ENCODE measurements around the gene EN1. TPM values are rescaled to one million over a fixed set of nuclear protein-coding genes. Genes with fewer than 3 reads are reported as not detected.

Gene EN1
- total RNA-seq, 1 donor from 2014 or later: not detected

- DNase-seq: no peak
- no peak for ATAC-seq (ENCODE audit: poor library complexity)
- intact Hi-C loops (cut with DNase I): no loop called here
These were observed 13.6 kb downstream of the EN1 start for GRCh38 chr2:118833716-118834439.

GRCh38 chr2:118832791-118833715, 14.4 kb downstream of the EN1 start:
- no peak for DNase-seq

GRCh38 chr2:118832071-118832790, 15.2 kb downstream of the EN1 start:
- DNase-seq (no peak), ATAC-seq (ENCODE audit: poor library complexity) (no peak)
- intact Hi-C loops (cut with DNase I): no loop called here

More at GRCh38 chr2:118832791-118833715, 14.4 kb downstream of the EN1 start:
- intact Hi-C loops (cut with DNase I): no loop called here
- no peak for ATAC-seq (ENCODE audit: poor library complexity)

GRCh38 chr2:118830881-118831280, 16.6 kb downstream of the EN1 start:
- DNase-seq (no peak), ATAC-seq (ENCODE audit: poor library complexity) (no peak)
- intact Hi-C loops (cut with DNase I): no loop called here

GRCh38 chr2:118830118-118830517, 17.3 kb downstream of the EN1 start:
- intact Hi-C loops (cut with DNase I): no loop called here
- DNase-seq: no peak
- no peak for ATAC-seq (ENCODE audit: poor library complexity)

- DNase-seq (no peak), ATAC-seq (ENCODE audit: poor library complexity) (no peak)
- intact Hi-C loops (cut with DNase I): no loop called here
These were observed 21.4 kb downstream of the EN1 start for GRCh38 chr2:118826093-118826492.

GRCh38 chr2:118823633-118824032, 23.8 kb downstream of the EN1 start:
- ATAC-seq (ENCODE audit: poor library complexity): no peak
- no peak for DNase-seq
- intact Hi-C loops (cut with DNase I): no loop called here

- intact Hi-C loops (cut with DNase I): no loop called here
- ATAC-seq (ENCODE audit: poor library complexity) (no peak), DNase-seq (no peak)
These were observed 24.9 kb downstream of the EN1 start for GRCh38 chr2:118822572-118822971.

GRCh38 chr2:118822015-118822414, 25.4 kb downstream of the EN1 start:
- intact Hi-C loops (cut with DNase I): no loop called here
- no peak for ATAC-seq (ENCODE audit: poor library complexity)
- no peak for DNase-seq

GRCh38 chr2:118817469-118817868, 30.0 kb downstream of the EN1 start:
- intact Hi-C loops (cut with DNase I): no loop called here
- ATAC-seq (ENCODE audit: poor library complexity) (no peak), DNase-seq (no peak)

GRCh38 chr2:118816669-118817068, 30.8 kb downstream of the EN1 start:
- no peak for DNase-seq
- no peak for ATAC-seq (ENCODE audit: poor library complexity)
- intact Hi-C loops (cut with DNase I): no loop called here

- no peak for DNase-seq
- ATAC-seq (ENCODE audit: poor library complexity): no peak
- intact Hi-C loops (cut with DNase I): no loop called here
These were observed 31.7 kb downstream of the EN1 start for GRCh38 chr2:118815731-118816130.

- no peak for DNase-seq
- no peak for ATAC-seq (ENCODE audit: poor library complexity)
- intact Hi-C loops (cut with DNase I): no loop called here
These were observed 32.1 kb downstream of the EN1 start for GRCh38 chr2:118815314-118815713.

- intact Hi-C loops (cut with DNase I): no loop called here
- DNase-seq (no peak), ATAC-seq (ENCODE audit: poor library complexity) (no peak)
These were observed 33.1 kb downstream of the EN1 start for GRCh38 chr2:118814368-118814767.

GRCh38 chr2:118813601-118814339, 33.7 kb downstream of the EN1 start:
- intact Hi-C loops (cut with DNase I): no loop called here
- no peak for DNase-seq
- no peak for ATAC-seq (ENCODE audit: poor library complexity)

GRCh38 chr2:118813111-118813510, 34.3 kb downstream of the EN1 start:
- ATAC-seq (ENCODE audit: poor library complexity): no peak
- intact Hi-C loops (cut with DNase I): no loop called here
- no peak for DNase-seq

- intact Hi-C loops (cut with DNase I): no loop called here
- ATAC-seq (ENCODE audit: poor library complexity) (no peak), DNase-seq (no peak)
These were observed 34.9 kb downstream of the EN1 start for GRCh38 chr2:118812552-118812951.

- no peak for DNase-seq
These were observed 35.8 kb downstream of the EN1 start for GRCh38 chr2:118811514-118812115.

More at GRCh38 chr2:118811514-118812115, 35.8 kb downstream of the EN1 start:
- intact Hi-C loops (cut with DNase I): no loop called here
- ATAC-seq (ENCODE audit: poor library complexity): no peak
